OCI-LY7 (cell line): Measurements from ENCODE around the gene NIN. TPM values are rescaled to one million over a fixed set of nuclear protein-coding genes. Genes with fewer than 3 reads are reported as not detected.

Experiments
- BruUV-seq: library from RNA; stranded (reverse); fragments of 400-500 nt; replicated peaks from 2 replicates; lab custom pipeline; 2021; lab: Mats Ljungman, UMichigan
- CTCF ChIA-PET: fragments of 300-600 bp; sonication (Branson Sonifier 250); formaldehyde crosslinking; loops from one replicate; lab custom pipeline; 2022; ENCODE audit warnings: antibody characterized with exemption; ENCODE audit not compliant: unreplicated experiment; lab: Charles Lee
- POLR2A ChIA-PET: fragments of 300-600 bp; sonication (Branson Sonifier 250); formaldehyde crosslinking; loops from one replicate; lab custom pipeline; 2022; ENCODE audit warnings: antibody characterized with exemption; lab: Charles Lee
- DNase-seq: peaks from one replicate; pipeline ENCODE4 v3.0.0-alpha.2; 2015; ENCODE audit warnings: low spot score
- H2AFZ ChIP-seq: fragments of 200-600 bp; sonication (generic), shearing (Covaris generic); 2 replicates; pipeline ENCODE4 v1.6.1; 2014; ENCODE audit warnings: mild to moderate bottlenecking, antibody characterized with exemption, low read length, moderate library complexity
- H3K27ac ChIP-seq: fragments of 200-600 bp; sonication (generic); 2 replicates; pipeline ENCODE4 v1.5.1; 2014; ENCODE audit warnings: mixed run types, low read depth, mild to moderate bottlenecking, moderate library complexity, low read length, inconsistent platforms; ENCODE audit not compliant: poor library complexity, severe bottlenecking
- H3K36me3 ChIP-seq: fragments of 200-600 bp; sonication (generic); 2 replicates; pipeline ENCODE4 v1.6.1; 2014; ENCODE audit warnings: mild to moderate bottlenecking, antibody characterized with exemption, low read length, moderate library complexity, mixed read lengths; ENCODE audit not compliant: insufficient read depth
- H3K4me1 ChIP-seq: fragments of 200-600 bp; sonication (generic); 2 replicates; pipeline ENCODE4 v1.5.1; 2014; ENCODE audit warnings: mild to moderate bottlenecking, low read length; ENCODE audit not compliant: insufficient read depth, poor library complexity, severe bottlenecking
- H3K4me2 ChIP-seq: fragments of 200-600 bp; sonication (generic); 2 replicates; pipeline ENCODE4 v1.6.1; 2014; ENCODE audit warnings: mild to moderate bottlenecking, low read length
- H3K4me3 ChIP-seq: fragments of 200-600 bp; sonication (generic); 2 replicates; pipeline ENCODE4 v1.5.1; 2014; ENCODE audit warnings: mild to moderate bottlenecking, low read depth, low read length; ENCODE audit not compliant: poor library complexity, severe bottlenecking
- H3K79me2 ChIP-seq: fragments of 200-600 bp; sonication (generic); 2 replicates; pipeline ENCODE4 v1.6.1; 2016; ENCODE audit warnings: low read depth, mild to moderate bottlenecking, low read length, moderate library complexity, mixed read lengths; ENCODE audit not compliant: insufficient read depth
- H3K9me2 ChIP-seq: fragments of 200-600 bp; sonication (generic); 2 replicates; pipeline ENCODE4 v1.6.1; 2016; ENCODE audit warnings: mild to moderate bottlenecking, low read length, mixed read lengths; ENCODE audit not compliant: insufficient read depth
- H3K9me3 ChIP-seq: fragments of 200-600 bp; sonication (generic); 2 replicates; pipeline ENCODE4 v1.6.1; 2014; ENCODE audit warnings: mild to moderate bottlenecking, mixed run types, low read length, mixed read lengths
- H4K20me1 ChIP-seq: fragments of 200-600 bp; sonication (generic); 2 replicates; pipeline ENCODE4 v1.6.1; 2014; ENCODE audit warnings: mild to moderate bottlenecking, antibody characterized with exemption, low read length, moderate library complexity, mixed read lengths; ENCODE audit not compliant: insufficient read depth
- EZH2phosphoT487 ChIP-seq: fragments of 200-600 bp; sonication (generic); IDR thresholded peaks from 2 replicates; pipeline ENCODE4 v1.6.1; 2018; ENCODE audit warnings: low read depth, borderline replicate concordance, mild to moderate bottlenecking, mixed run types, antibody characterized with exemption, low read length, moderate library complexity, mixed read lengths
- intact Hi-C: fragments of 100-400 bp; cut with micrococcal nuclease; formaldehyde crosslinking; loops from one replicate; pipeline ENCODE4 v1.10.0; 2022; ENCODE audit not compliant: unreplicated experiment
- total RNA-seq, 2 experiments: library from RNA; depleted of rRNA in 1 of 2; stranded (reverse); fragments of >200 nt in 1 of 2; shearing (Covaris generic) in 1 of 2; gene quantifications; 2 replicates each; pipeline ENCODE4 v1.2.3, GENCODE V29; 2014 to 2022
- TF ChIP-seq, protein P1 (sequence below): fragments of 200-600 bp; sonication (generic); conservative IDR thresholded peaks from 2 replicates; pipeline ENCODE4 v1.5.1; 2014; ENCODE audit warnings: mild to moderate bottlenecking, antibody characterized with exemption, low read length, moderate library complexity, mixed read lengths

NIN gene
- total RNA-seq, 2 experiments from 2014 or later: 95.3 to 189 TPM

- Histone ChIP-seq H3K27ac (no peak overlapping the region), H3K4me3 (no peak overlapping the region), H4K20me1 (no peaks in the 10 kb centered on the region), H3K4me1 (peaks cover 21% of the 10 kb centered on the region), H3K9me2 (no peaks in the 10 kb centered on the region), H3K36me3 (peaks cover 86% of the 10 kb centered on the region), H3K9me3 (no peaks in the 10 kb centered on the region), H3K79me2 (peaks cover 53% of the 10 kb centered on the region), H3K4me2 (no peak overlapping the region), H2AFZ (no peak overlapping the region)
- ChIA-PET CTCF (no interaction called here), POLR2A (interaction anchor here (0.6 to 12.2 kb wide), 5 partner anchors 14 to 931 kb away, joined by 3 to 156 read pairs (median 5); partner anchors contain the start of gene NIN)
- BruUV-seq: no TSS peak
- intact Hi-C loops: no loop called here
- DNase-seq: no peak
- no peak for TF ChIP-seq EZH2phosphoT487
- TF ChIP-seq, protein P1, sequence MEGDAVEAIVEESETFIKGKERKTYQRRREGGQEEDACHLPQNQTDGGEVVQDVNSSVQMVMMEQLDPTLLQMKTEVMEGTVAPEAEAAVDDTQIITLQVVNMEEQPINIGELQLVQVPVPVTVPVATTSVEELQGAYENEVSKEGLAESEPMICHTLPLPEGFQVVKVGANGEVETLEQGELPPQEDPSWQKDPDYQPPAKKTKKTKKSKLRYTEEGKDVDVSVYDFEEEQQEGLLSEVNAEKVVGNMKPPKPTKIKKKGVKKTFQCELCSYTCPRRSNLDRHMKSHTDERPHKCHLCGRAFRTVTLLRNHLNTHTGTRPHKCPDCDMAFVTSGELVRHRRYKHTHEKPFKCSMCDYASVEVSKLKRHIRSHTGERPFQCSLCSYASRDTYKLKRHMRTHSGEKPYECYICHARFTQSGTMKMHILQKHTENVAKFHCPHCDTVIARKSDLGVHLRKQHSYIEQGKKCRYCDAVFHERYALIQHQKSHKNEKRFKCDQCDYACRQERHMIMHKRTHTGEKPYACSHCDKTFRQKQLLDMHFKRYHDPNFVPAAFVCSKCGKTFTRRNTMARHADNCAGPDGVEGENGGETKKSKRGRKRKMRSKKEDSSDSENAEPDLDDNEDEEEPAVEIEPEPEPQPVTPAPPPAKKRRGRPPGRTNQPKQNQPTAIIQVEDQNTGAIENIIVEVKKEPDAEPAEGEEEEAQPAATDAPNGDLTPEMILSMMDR: no peak
These were observed 22.9 kb downstream of the NIN start for GRCh38 chr14:50808053-50808452.

- no TSS peak for BruUV-seq
- Histone ChIP-seq H3K4me2 (no peak overlapping the region), H3K4me3 (no peak overlapping the region), H3K79me2 (peaks cover 48% of the 10 kb centered on the region), H3K9me3 (no peaks in the 10 kb centered on the region), H4K20me1 (no peaks in the 10 kb centered on the region), H3K4me1 (peaks cover 18% of the 10 kb centered on the region), H3K27ac (no peak overlapping the region), H3K9me2 (no peaks in the 10 kb centered on the region), H2AFZ (no peak overlapping the region), H3K36me3 (peaks cover 85% of the 10 kb centered on the region)
- POLR2A ChIA-PET: interaction anchor here (8.3 to 12.2 kb wide), 2 partner anchors 12 to 16 kb away, joined by 66 to 156 read pairs; no protein-coding TSS in a partner anchor
- no peak for DNase-seq
- intact Hi-C loops: no loop called here
- no peak for TF ChIP-seq EZH2phosphoT487
- TF ChIP-seq, protein P1: no peak
- CTCF ChIA-PET: no interaction called here
These were observed 24.6 kb downstream of the NIN start for GRCh38 chr14:50806241-50806933.

DNA sequence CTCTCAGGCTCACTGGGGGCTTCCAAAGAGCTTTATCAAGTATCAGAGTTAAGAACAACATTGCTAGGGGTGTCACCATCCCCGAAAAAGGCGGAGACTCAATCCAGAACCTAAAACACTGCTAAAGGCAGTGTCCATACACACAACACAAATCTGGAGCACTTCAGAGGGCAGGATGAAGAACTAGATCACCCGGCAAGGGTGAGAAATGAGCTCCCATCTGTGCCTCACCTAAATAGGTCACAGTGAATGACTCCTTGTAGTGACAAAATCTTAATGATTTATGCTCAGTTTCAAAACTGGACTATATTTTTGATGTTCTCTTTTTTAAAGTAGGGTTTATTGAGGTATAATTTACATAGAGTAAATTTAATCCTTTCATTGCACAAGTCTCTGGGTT is 25.6 kb downstream of the NIN start:
- H4K20me1 ChIP-seq: no peaks in the 10 kb centered on the region
- POLR2A ChIA-PET: interaction anchor here (1.5 to 12.2 kb wide), 2 partner anchors 11 to 15 kb away, joined by 5 to 156 read pairs; no protein-coding TSS in a partner anchor
- no peak for DNase-seq
- no peak overlapping the region for H3K4me2 ChIP-seq
- no peak overlapping the region for H3K27ac ChIP-seq
- H3K4me3 ChIP-seq: no peak overlapping the region
- TF ChIP-seq, protein P1: no peak
- no peak for TF ChIP-seq EZH2phosphoT487
- peaks cover 18% of the 10 kb centered on the region for H3K4me1 ChIP-seq
- intact Hi-C loops: no loop called here
- H3K36me3 ChIP-seq: peaks cover 88% of the 10 kb centered on the region
- no peaks in the 10 kb centered on the region for H3K9me3 ChIP-seq
- CTCF ChIA-PET: interaction anchor here (1.4 kb wide), 1 partner anchor 13 kb away, joined by 4 read pairs; no protein-coding TSS in a partner anchor
- BruUV-seq: no TSS peak
- no peak overlapping the region for H2AFZ ChIP-seq
- H3K79me2 ChIP-seq: peaks cover 38% of the 10 kb centered on the region
- no peaks in the 10 kb centered on the region for H3K9me2 ChIP-seq
